Fibroblast of mammary gland (primary cell): ENCODE data around the gene CHCHD10.

ENCODE experiments used
- DNase-seq: peaks from one replicate; pipeline ENCODE4 v3.0.0-alpha.2; 2010; ENCODE audit warnings: low read depth
- H3K4me3 ChIP-seq: 2 replicates; pipeline ENCODE4 v1.5.1; 2011; ENCODE audit warnings: low read depth, mild to moderate bottlenecking, low read length, moderate library complexity; ENCODE audit not compliant: control insufficient read depth
- CTCF ChIP-seq: conservative IDR thresholded peaks from 2 replicates; pipeline ENCODE4 v1.5.1; 2011; ENCODE audit warnings: low read depth, low read length, inconsistent platforms; ENCODE audit not compliant: control insufficient read depth, insufficient read depth

The CHCHD10 gene

GRCh38 chr22:23804781-23805291 lies 37.1 kb upstream of the CHCHD10 start:
- no peak for TF ChIP-seq CTCF
- DNase-seq: no peak
- no peak overlapping the region for H3K4me3 ChIP-seq

- H3K4me3 ChIP-seq: no peak overlapping the region
- no peak for TF ChIP-seq CTCF
- DNase-seq: no peak
Observed at GRCh38 chr22:23803001-23803819, 35.4 kb upstream of the CHCHD10 start.

- no peak overlapping the region for H3K4me3 ChIP-seq
- no peak for DNase-seq
- TF ChIP-seq CTCF: no peak
Observed at GRCh38 chr22:23801886-23802377, 34.2 kb upstream of the CHCHD10 start.

- no peak for TF ChIP-seq CTCF
- no peak for DNase-seq
- H3K4me3 ChIP-seq: no peak overlapping the region
Observed at GRCh38 chr22:23801238-23801821, 33.6 kb upstream of the CHCHD10 start.

GRCh38 chr22:23800297-23801237 lies 32.8 kb upstream of the CHCHD10 start:
- no peak for DNase-seq
- TF ChIP-seq CTCF: no peak
- no peak overlapping the region for H3K4me3 ChIP-seq

GRCh38 chr22:23796461-23796860 lies 28.7 kb upstream of the CHCHD10 start:
- peak; percentile 54 for DNase-seq
- no peak overlapping the region for H3K4me3 ChIP-seq
- TF ChIP-seq CTCF: no peak
